HG02884 (cell line): ENCODE measurements around the gene FMO3.

Experiments
- ATAC-seq: cut with Tn5 transposase; IDR thresholded peaks from one replicate; pipeline ENCODE4 v1.9.1; 2021; ENCODE audit warnings: mild to moderate bottlenecking, moderate library complexity; ENCODE audit not compliant: unreplicated experiment

FMO3 gene

GRCh38 chr1:171115280-171115897 is 24.7 kb downstream of the FMO3 start:
- no peak for ATAC-seq

GRCh38 chr1:171116676-171117075 is 26.0 kb downstream of the FMO3 start:
- no peak for ATAC-seq

- ATAC-seq, result no peak
Observed at GRCh38 chr1:171117085-171117484, 26.4 kb downstream of the FMO3 start.

GRCh38 chr1:171119648-171120047 is 28.9 kb downstream of the FMO3 start:
- no peak for ATAC-seq

- no peak for ATAC-seq
Observed at GRCh38 chr1:171122299-171122698, 31.6 kb downstream of the FMO3 start.

- ATAC-seq, result no peak
Observed at GRCh38 chr1:171122893-171123292, 32.2 kb downstream of the FMO3 start.

- no peak for ATAC-seq
Observed at GRCh38 chr1:171126504-171126903, 35.8 kb downstream of the FMO3 start.

- no peak for ATAC-seq
Observed at GRCh38 chr1:171127099-171127498, 36.4 kb downstream of the FMO3 start.

- ATAC-seq, result no peak
Observed at GRCh38 chr1:171127501-171127900, 36.8 kb downstream of the FMO3 start.

- ATAC-seq, result no peak
Observed at GRCh38 chr1:171128463-171128862, 37.8 kb downstream of the FMO3 start.

GRCh38 chr1:171134204-171134923 is 43.7 kb downstream of the FMO3 start:
- no peak for ATAC-seq

GRCh38 chr1:171137580-171137979 is 46.9 kb downstream of the FMO3 start:
- ATAC-seq, result no peak

GRCh38 chr1:171138980-171139379 is 48.3 kb downstream of the FMO3 start:
- ATAC-seq, result no peak

GRCh38 chr1:171139890-171140289 is 49.2 kb downstream of the FMO3 start:
- ATAC-seq, result no peak

GRCh38 chr1:171140401-171140800 is 49.7 kb downstream of the FMO3 start:
- ATAC-seq, result no peak

GRCh38 chr1:171140956-171141687 is 50.4 kb downstream of the FMO3 start:
- no peak for ATAC-seq

- ATAC-seq, result no peak
Observed at GRCh38 chr1:171141688-171142415, 51.1 kb downstream of the FMO3 start.

- ATAC-seq, result no peak
Observed at GRCh38 chr1:171142416-171143385, 52.0 kb downstream of the FMO3 start.

GRCh38 chr1:171150156-171150555 is 59.5 kb downstream of the FMO3 start:
- ATAC-seq, result no peak

GRCh38 chr1:171152549-171152948 is 61.8 kb downstream of the FMO3 start:
- no peak for ATAC-seq
